ENCODE measurements around the gene PLXNA1.

PLXNA1 gene

DNA sequence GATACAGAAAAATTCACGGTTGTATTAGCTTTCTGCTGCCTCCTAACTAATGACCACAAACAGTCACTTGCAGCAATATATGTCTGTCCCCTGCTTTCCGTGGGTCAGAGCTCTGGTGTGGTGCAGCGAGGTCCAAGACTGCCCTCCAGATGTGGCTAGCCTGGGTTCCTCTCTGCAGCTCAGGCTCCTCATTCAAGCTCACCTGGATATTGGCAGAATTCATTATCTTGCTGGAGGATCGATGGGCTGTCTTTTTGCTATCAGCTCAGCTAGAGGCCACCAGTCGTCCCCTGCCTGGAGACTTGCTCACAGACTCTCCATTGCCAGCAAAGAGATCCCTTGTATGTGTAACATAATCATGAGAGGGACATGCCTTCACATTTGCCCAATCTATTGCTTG lies 12.8 kb upstream of the PLXNA1 start:
- Histone ChIP-seq H3K79me2 (ENCODE audit: insufficient read depth, low read length) (no peaks in the 10 kb centered on the region), H3K4me3 (ENCODE audit: insufficient read depth, low read length, poor library complexity, severe bottlenecking) (no peak overlapping the region), H4K20me1 (ENCODE audit: low read depth, low read length) (no peaks in the 10 kb centered on the region), H3K36me3 (ENCODE audit: low read length) (no peaks in the 10 kb centered on the region), H3K27me3 (ENCODE audit: low read length) (peaks cover 5% of the 10 kb centered on the region; the same call in 1 of the 2 replicates), H2AFZ (ENCODE audit: low read depth, low read length, severe bottlenecking) (no peak overlapping the region), H3K9me3 (ENCODE audit: insufficient read depth, low read length) (peaks cover 12% of the 10 kb centered on the region), H3K9me2 (replicated peaks; ENCODE audit: insufficient read depth, low read length) (no peaks in the 10 kb centered on the region), H3F3A (ENCODE audit: insufficient read depth) (no peaks in the 10 kb centered on the region), H3K4me2 (ENCODE audit: low read depth, low read length, poor library complexity, severe bottlenecking) (no peak overlapping the region), H3K27ac (ENCODE audit: low read depth, low read length) (no peak overlapping the region), H3K9ac (ENCODE audit: low read length) (no peak overlapping the region)
- TF ChIP-seq EZH2phosphoT487 (conservative IDR thresholded peaks at IDR 0.05; ENCODE audit: low read length) (no peak), CTCF (IDR thresholded peaks at IDR 0.05; ENCODE audit: insufficient read depth, low read length, poor library complexity, severe bottlenecking) (no peak)

DNA sequence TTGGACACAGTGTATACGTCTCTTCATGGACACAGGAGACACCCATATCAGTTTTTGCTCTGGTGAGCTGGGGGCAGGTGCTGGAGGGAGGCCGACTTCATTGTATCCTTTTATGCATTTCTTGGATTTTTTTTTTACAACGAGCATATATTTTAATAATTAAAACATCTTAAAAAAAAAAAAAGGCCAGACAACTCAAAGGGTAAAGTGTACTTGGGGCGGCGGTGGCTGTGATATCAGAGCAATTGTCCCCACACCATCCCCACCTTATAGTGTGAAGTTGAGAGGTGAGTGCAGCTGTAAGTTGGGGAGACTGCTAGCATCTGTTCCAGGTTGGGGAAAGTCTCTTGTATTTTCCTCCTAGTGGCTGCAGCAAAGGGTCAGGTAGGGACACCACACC lies 12.0 kb upstream of the PLXNA1 start:
- no peaks in the 10 kb centered on the region for H3K79me2 ChIP-seq (ENCODE audit: insufficient read depth, low read length)
- no peak overlapping the region for H3K9ac ChIP-seq (ENCODE audit: low read length)
- H3K36me3 ChIP-seq (ENCODE audit: low read length), result no peaks in the 10 kb centered on the region
- no peak overlapping the region for H3K27ac ChIP-seq (ENCODE audit: low read depth, low read length)
- H3K27me3 ChIP-seq (ENCODE audit: low read length), result peaks cover 8% of the 10 kb centered on the region; the same call in 1 of the 2 replicates
- no peaks in the 10 kb centered on the region for H3K9me2 ChIP-seq (replicated peaks; ENCODE audit: insufficient read depth, low read length)
- no peaks in the 10 kb centered on the region for H4K20me1 ChIP-seq (ENCODE audit: low read depth, low read length)
- H3K4me3 ChIP-seq (ENCODE audit: insufficient read depth, low read length, poor library complexity, severe bottlenecking), result no peak overlapping the region
- H3K4me2 ChIP-seq (ENCODE audit: low read depth, low read length, poor library complexity, severe bottlenecking), result no peak overlapping the region
- peaks cover 17% of the 10 kb centered on the region for H3K9me3 ChIP-seq (ENCODE audit: insufficient read depth, low read length)
- TF ChIP-seq EZH2phosphoT487 (conservative IDR thresholded peaks at IDR 0.05; ENCODE audit: low read length) (no peak), CTCF (IDR thresholded peaks at IDR 0.05; ENCODE audit: insufficient read depth, low read length, poor library complexity, severe bottlenecking) (no peak)
- no peaks in the 10 kb centered on the region for H3F3A ChIP-seq (ENCODE audit: insufficient read depth)
- H2AFZ ChIP-seq (ENCODE audit: low read depth, low read length, severe bottlenecking), result no peak overlapping the region

DNA sequence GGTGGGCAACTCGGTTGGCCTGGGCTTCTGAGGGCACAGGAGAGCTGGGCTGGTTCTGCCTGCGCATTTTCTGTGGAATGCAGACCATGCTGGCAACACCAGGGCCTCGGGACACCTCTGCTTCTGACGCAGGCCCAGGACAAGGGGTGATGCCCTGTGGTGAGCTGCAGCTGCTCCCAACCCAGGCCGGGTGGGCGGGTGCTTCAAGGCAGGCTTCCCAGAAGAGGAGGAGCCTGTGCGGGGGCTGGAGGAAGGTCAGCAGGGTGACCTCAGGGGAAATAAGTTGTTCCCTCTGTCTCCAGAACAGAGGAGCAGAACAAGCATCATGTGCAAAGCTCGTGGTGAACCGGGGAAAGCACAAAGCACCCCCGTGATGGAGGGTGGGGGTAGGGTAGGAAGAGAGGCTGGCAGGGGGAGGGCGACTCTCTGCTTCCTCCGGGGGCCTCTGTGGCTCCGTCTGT lies 11.0 kb upstream of the PLXNA1 start:
- no peaks in the 10 kb centered on the region for H3K79me2 ChIP-seq (ENCODE audit: insufficient read depth, low read length)
- TF ChIP-seq CTCF (IDR thresholded peaks at IDR 0.05; ENCODE audit: insufficient read depth, low read length, poor library complexity, severe bottlenecking) (no peak), EZH2phosphoT487 (conservative IDR thresholded peaks at IDR 0.05; ENCODE audit: low read length) (no peak)
- H3K9me2 ChIP-seq (replicated peaks; ENCODE audit: insufficient read depth, low read length), result no peaks in the 10 kb centered on the region
- no peak overlapping the region for H3K4me3 ChIP-seq (ENCODE audit: insufficient read depth, low read length, poor library complexity, severe bottlenecking)
- H2AFZ ChIP-seq (ENCODE audit: low read depth, low read length, severe bottlenecking), result no peak overlapping the region
- H4K20me1 ChIP-seq (ENCODE audit: low read depth, low read length), result no peaks in the 10 kb centered on the region
- H3K36me3 ChIP-seq (ENCODE audit: low read length), result no peaks in the 10 kb centered on the region
- H3F3A ChIP-seq (ENCODE audit: insufficient read depth), result no peaks in the 10 kb centered on the region
- H3K27ac ChIP-seq (ENCODE audit: low read depth, low read length), result no peak overlapping the region
- peaks cover 17% of the 10 kb centered on the region for H3K9me3 ChIP-seq (ENCODE audit: insufficient read depth, low read length)
- no peak overlapping the region for H3K4me2 ChIP-seq (ENCODE audit: low read depth, low read length, poor library complexity, severe bottlenecking)
- H3K27me3 ChIP-seq (ENCODE audit: low read length), result peaks cover 8% of the 10 kb centered on the region; the same call in 1 of the 2 replicates
- H3K9ac ChIP-seq (ENCODE audit: low read length), result no peak overlapping the region

All from SU-DHL-6 (cell line).